Muscle of arm (tissue), 14 donors: ENCODE results near the gene ZNF653. TPM values are rescaled to one million over a fixed set of nuclear protein-coding genes. Genes with fewer than 3 reads are reported as not detected.

Experiments
- DNase-seq: peaks from one replicate; pipeline ENCODE4 v3.0.0-alpha.2; 2013
- long read RNA-seq, 11 donors: transcript quantifications; one replicate each; lab custom pipeline, GENCODE V29; 2026
- polyA plus RNA-seq, 12 donors: library from polyadenylated mRNA; unstranded; fragments of 120-200 nt; gene quantifications; one replicate each; pipeline ENCODE4 v1.2.1, GENCODE V29; 2013; ENCODE audit not compliant: insufficient read length in 12 of 12

ZNF653 gene
- polyA plus RNA-seq: 1 to 10 TPM in 10 of 12 donors, not detected in 2; 2.7 to 9.3 (median 4.6) TPM
- long read RNA-seq, donor 1: 0 reads
- long read RNA-seq, donor 2: 0 reads
- long read RNA-seq, donor 3: 0 reads
- long read RNA-seq, donor 4: 0 reads
- long read RNA-seq, donor 5, partial matches to known transcripts: 0 of 1 reads
- long read RNA-seq, donor 5, other reads (novel, unspliced or antisense): 0 of 1 reads
- long read RNA-seq, donor 6: 0 reads
- long read RNA-seq, donor 7, partial matches to known transcripts: 0 of 1 reads
- long read RNA-seq, donor 7, other reads (novel, unspliced or antisense): 0 of 1 reads
- long read RNA-seq, donor 8, partial matches to known transcripts: 0 of 3 reads
- long read RNA-seq, donor 8, other reads (novel, unspliced or antisense): 0 of 3 reads
- long read RNA-seq, donor 9: 0 reads
- long read RNA-seq, donor 10, partial matches to known transcripts: 0 of 1 reads
- long read RNA-seq, donor 10, other reads (novel, unspliced or antisense): 0 of 1 reads
- long read RNA-seq, donor 11, partial matches to known transcripts: 0 of 1 reads
- long read RNA-seq, donor 11, other reads (novel, unspliced or antisense): 0 of 1 reads

- peak; percentile 97 for DNase-seq
Observed at GRCh38 chr19:11505504-11506100, at the start of gene ZNF653. ZNF653 (minus strand) TSS chr19:11505839; CDS start chr19:11505786, 53 bp downstream.

GRCh38 chr19:11555246-11555645 is 49.6 kb upstream of the ZNF653 start:
- DNase-seq: no peak

GRCh38 chr19:11554160-11554559 is 48.5 kb upstream of the ZNF653 start:
- no peak for DNase-seq

- no peak for DNase-seq
Observed at GRCh38 chr19:11552666-11553372, 47.2 kb upstream of the ZNF653 start.

GRCh38 chr19:11551603-11552235 is 46.1 kb upstream of the ZNF653 start:
- DNase-seq: no peak

GRCh38 chr19:11550265-11550664 is 44.6 kb upstream of the ZNF653 start:
- no peak for DNase-seq

GRCh38 chr19:11549386-11549953 is 43.8 kb upstream of the ZNF653 start:
- DNase-seq: no peak

GRCh38 chr19:11547929-11548700 is 42.5 kb upstream of the ZNF653 start:
- DNase-seq: no peak

- DNase-seq: no peak
Observed at GRCh38 chr19:11541238-11541637, 35.6 kb upstream of the ZNF653 start.

- DNase-seq: no peak
Observed at GRCh38 chr19:11540645-11541044, 35.0 kb upstream of the ZNF653 start.

GRCh38 chr19:11539495-11540365 is 34.1 kb upstream of the ZNF653 start:
- no peak for DNase-seq

GRCh38 chr19:11538232-11539036 is 32.8 kb upstream of the ZNF653 start, which contains the start of gene CNN1:
CNN1 (plus strand) TSS chr19:11538851; CDS start chr19:11538928, 77 bp downstream.
- DNase-seq: peak; percentile 76

- DNase-seq: peak; percentile 80
Observed at GRCh38 chr19:11535792-11536595, 30.4 kb upstream of the ZNF653 start.

GRCh38 chr19:11534948-11535347 is 29.3 kb upstream of the ZNF653 start:
- DNase-seq: no peak

- no peak for DNase-seq
Observed at GRCh38 chr19:11534538-11534937, 28.9 kb upstream of the ZNF653 start.

GRCh38 chr19:11530432-11530831 is 24.8 kb upstream of the ZNF653 start:
- no peak for DNase-seq

GRCh38 chr19:11528551-11529341 is 23.1 kb upstream of the ZNF653 start, which contains the start of gene ECSIT:
ECSIT (minus strand) TSS chr19:11529134; CDS start chr19:11519170, 9,964 bp downstream.
- DNase-seq: peak; percentile 98
